Measurements from ENCODE around the gene IL1RAPL1.

IL1RAPL1 gene

GRCh38 chrX:29792335-29792734, 1205.1 kb downstream of the IL1RAPL1 start:
- no peaks in the 10 kb centered on the region for H3K27me3 ChIP-seq
- H3K9me3 ChIP-seq = no peaks in the 10 kb centered on the region
- H3K27ac ChIP-seq = no peak overlapping the region
- H3K36me3 ChIP-seq = no peaks in the 10 kb centered on the region
- H3K4me1 ChIP-seq (ENCODE audit: control insufficient read depth in 1 of 2, insufficient read depth in 1 of 2, low read depth in 1 of 2, low read length in 1 of 2) = no peaks in the 10 kb centered on the region
- no peak overlapping the region for H3K4me3 ChIP-seq (ENCODE audit: low read depth in 1 of 2, low read length in 1 of 2)
- TF ChIP-seq CTCF (IDR thresholded peaks at IDR 0.05) = no peak

- H3K36me3 ChIP-seq = no peaks in the 10 kb centered on the region
- no peak for TF ChIP-seq CTCF (IDR thresholded peaks at IDR 0.05)
- no peaks in the 10 kb centered on the region for H3K9me3 ChIP-seq
- H3K27me3 ChIP-seq = no peaks in the 10 kb centered on the region
- no peak overlapping the region for H3K4me3 ChIP-seq (ENCODE audit: low read depth in 1 of 2, low read length in 1 of 2)
- no peaks in the 10 kb centered on the region for H3K4me1 ChIP-seq (ENCODE audit: control insufficient read depth in 1 of 2, insufficient read depth in 1 of 2, low read depth in 1 of 2, low read length in 1 of 2)
- H3K27ac ChIP-seq = no peak overlapping the region
These were observed 1209.9 kb downstream of the IL1RAPL1 start for GRCh38 chrX:29797156-29797555.

GRCh38 chrX:29798469-29798868, 1211.2 kb downstream of the IL1RAPL1 start:
- Histone ChIP-seq H3K9me3 (no peaks in the 10 kb centered on the region), H3K4me3 (ENCODE audit: low read depth in 1 of 2, low read length in 1 of 2) (no peak overlapping the region), H3K27me3 (no peaks in the 10 kb centered on the region), H3K36me3 (no peaks in the 10 kb centered on the region), H3K27ac (no peak overlapping the region), H3K4me1 (ENCODE audit: control insufficient read depth in 1 of 2, insufficient read depth in 1 of 2, low read depth in 1 of 2, low read length in 1 of 2) (no peaks in the 10 kb centered on the region)
- no peak for TF ChIP-seq CTCF (IDR thresholded peaks at IDR 0.05)

GRCh38 chrX:29813174-29813573, 1225.9 kb downstream of the IL1RAPL1 start:
- TF ChIP-seq CTCF (IDR thresholded peaks at IDR 0.05) = no peak
- Histone ChIP-seq H3K4me1 (ENCODE audit: control insufficient read depth in 1 of 2, insufficient read depth in 1 of 2, low read depth in 1 of 2, low read length in 1 of 2) (no peaks in the 10 kb centered on the region), H3K27ac (no peak overlapping the region), H3K27me3 (no peaks in the 10 kb centered on the region), H3K9me3 (no peaks in the 10 kb centered on the region), H3K4me3 (ENCODE audit: low read depth in 1 of 2, low read length in 1 of 2) (no peak overlapping the region), H3K36me3 (no peaks in the 10 kb centered on the region)

GRCh38 chrX:29824176-29824906, 1237.1 kb downstream of the IL1RAPL1 start:
- no peak for TF ChIP-seq CTCF (IDR thresholded peaks at IDR 0.05)
- Histone ChIP-seq H3K36me3 (no peaks in the 10 kb centered on the region), H3K4me1 (ENCODE audit: control insufficient read depth in 1 of 2, insufficient read depth in 1 of 2, low read depth in 1 of 2, low read length in 1 of 2) (no peaks in the 10 kb centered on the region)

More at GRCh38 chrX:29824176-29824906, 1237.1 kb downstream of the IL1RAPL1 start:
- no peak overlapping the region for H3K4me3 ChIP-seq (ENCODE audit: low read depth in 1 of 2, low read length in 1 of 2)
- H3K9me3 ChIP-seq = no peaks in the 10 kb centered on the region
- no peak overlapping the region for H3K27ac ChIP-seq
- no peaks in the 10 kb centered on the region for H3K27me3 ChIP-seq

Data from neutrophil (primary cell).